PFSK-1 (cell line): ENCODE results near the gene SAMD9L.

Experiments
- FOXP2 ChIP-seq: optimal IDR thresholded peaks from 2 replicates; pipeline ENCODE3; 2011; ENCODE audit warnings: borderline replicate concordance, control low read depth, inconsistent platforms; ENCODE audit not compliant: insufficient read depth; ENCODE audit errors: extremely low read length, extremely low read depth
- POLR2AphosphoS5 ChIP-seq: IDR thresholded peaks from 2 replicates; pipeline ENCODE4 v1.6.1; 2012; ENCODE audit warnings: low read depth, mild to moderate bottlenecking, control low read depth, low read length, moderate library complexity
- SIN3A ChIP-seq: IDR thresholded peaks from 2 replicates; pipeline ENCODE4 v1.6.1; 2012; ENCODE audit warnings: mild to moderate bottlenecking, low read length, moderate library complexity, borderline replicate concordance; ENCODE audit not compliant: insufficient read depth
- TAF1 ChIP-seq: IDR thresholded peaks from 2 replicates; pipeline ENCODE4 v1.6.1; 2012; ENCODE audit warnings: low read length, control low read depth, borderline replicate concordance; ENCODE audit not compliant: insufficient read depth
- TF ChIP-seq, protein P1 (sequence below), 2 experiments: IDR thresholded peaks; 2 replicates each; pipeline versions ENCODE4 v1.6.1 to v1.8.0; 2011 to 2012; ENCODE audit warnings: low read depth in 2 of 2, low read length in 2 of 2, control low read depth in 1 of 2, inconsistent platforms in 1 of 2, mild to moderate bottlenecking in 1 of 2, moderate library complexity in 1 of 2; ENCODE audit not compliant: insufficient read depth in 1 of 2

DNA sequence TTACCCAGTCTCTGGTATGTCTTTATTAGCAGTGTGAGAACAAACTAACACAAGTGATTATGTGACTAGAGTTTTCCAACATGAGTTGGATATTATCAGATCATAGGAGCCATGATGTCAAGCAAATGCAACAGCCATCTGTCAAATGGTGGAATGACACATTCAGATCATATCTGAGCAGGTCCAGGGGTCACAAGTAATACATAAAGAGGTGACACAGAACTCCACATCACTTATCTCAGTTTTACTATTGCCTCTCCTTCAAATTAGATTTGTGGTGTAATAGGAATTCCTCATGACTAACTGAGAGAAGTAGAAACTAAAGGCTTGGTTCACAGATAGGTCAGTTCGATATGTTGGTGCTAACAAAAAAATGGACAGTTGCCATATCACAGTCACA, 12.2 kb upstream of the SAMD9L start:
- TF ChIP-seq POLR2AphosphoS5 (no peak), FOXP2 (no peak), SIN3A (no peak), TAF1 (no peak)
- TF ChIP-seq, protein P1, sequence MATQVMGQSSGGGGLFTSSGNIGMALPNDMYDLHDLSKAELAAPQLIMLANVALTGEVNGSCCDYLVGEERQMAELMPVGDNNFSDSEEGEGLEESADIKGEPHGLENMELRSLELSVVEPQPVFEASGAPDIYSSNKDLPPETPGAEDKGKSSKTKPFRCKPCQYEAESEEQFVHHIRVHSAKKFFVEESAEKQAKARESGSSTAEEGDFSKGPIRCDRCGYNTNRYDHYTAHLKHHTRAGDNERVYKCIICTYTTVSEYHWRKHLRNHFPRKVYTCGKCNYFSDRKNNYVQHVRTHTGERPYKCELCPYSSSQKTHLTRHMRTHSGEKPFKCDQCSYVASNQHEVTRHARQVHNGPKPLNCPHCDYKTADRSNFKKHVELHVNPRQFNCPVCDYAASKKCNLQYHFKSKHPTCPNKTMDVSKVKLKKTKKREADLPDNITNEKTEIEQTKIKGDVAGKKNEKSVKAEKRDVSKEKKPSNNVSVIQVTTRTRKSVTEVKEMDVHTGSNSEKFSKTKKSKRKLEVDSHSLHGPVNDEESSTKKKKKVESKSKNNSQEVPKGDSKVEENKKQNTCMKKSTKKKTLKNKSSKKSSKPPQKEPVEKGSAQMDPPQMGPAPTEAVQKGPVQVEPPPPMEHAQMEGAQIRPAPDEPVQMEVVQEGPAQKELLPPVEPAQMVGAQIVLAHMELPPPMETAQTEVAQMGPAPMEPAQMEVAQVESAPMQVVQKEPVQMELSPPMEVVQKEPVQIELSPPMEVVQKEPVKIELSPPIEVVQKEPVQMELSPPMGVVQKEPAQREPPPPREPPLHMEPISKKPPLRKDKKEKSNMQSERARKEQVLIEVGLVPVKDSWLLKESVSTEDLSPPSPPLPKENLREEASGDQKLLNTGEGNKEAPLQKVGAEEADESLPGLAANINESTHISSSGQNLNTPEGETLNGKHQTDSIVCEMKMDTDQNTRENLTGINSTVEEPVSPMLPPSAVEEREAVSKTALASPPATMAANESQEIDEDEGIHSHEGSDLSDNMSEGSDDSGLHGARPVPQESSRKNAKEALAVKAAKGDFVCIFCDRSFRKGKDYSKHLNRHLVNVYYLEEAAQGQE (IDR thresholded peaks at IDR 0.05; ENCODE audit: insufficient read depth in 1 of 2, low read depth in 2 of 2, low read length in 2 of 2) = no peak
